Dermis microvascular lymphatic vessel endothelial cell (primary cell): ENCODE results near the gene GYS1. TPM values are rescaled to one million over a fixed set of nuclear protein-coding genes. Genes with fewer than 3 reads are reported as not detected.

ENCODE experiments used
- total RNA-seq: library from RNA; depleted of rRNA; stranded (reverse); fragments of >200 nt; gene quantifications from 2 replicates; pipeline ENCODE4 v1.2.1, GENCODE V29; 2014

The GYS1 gene
- total RNA-seq, 1 donor from 2014 or later = 16.0 TPM

Other genes starting within 250 kb of the GYS1 start
- 0.25 and 0.26 TPM in 2 replicates for gene IZUMO1, start 246.4 kb downstream of the GYS1 start, total RNA-seq
- 6.0 and 7.7 TPM in 2 replicates for gene FUT1, start 240.7 kb downstream of the GYS1 start, total RNA-seq
- not detected in 2 replicates for gene FGF21, start 237.8 kb downstream of the GYS1 start, total RNA-seq
- 29.0 and 33.3 TPM in 2 replicates for gene BCAT2, start 182.3 kb downstream of the GYS1 start, total RNA-seq
- gene HSD17B14, start 156.8 kb downstream of the GYS1 start, total RNA-seq = 2.8 and 4.2 TPM in 2 replicates
- 2.7 and 6.8 TPM in 2 replicates for gene PLEKHA4, start 124.7 kb downstream of the GYS1 start, total RNA-seq
- gene PPP1R15A, start 120.9 kb downstream of the GYS1 start, total RNA-seq = 21.6 and 36.4 TPM in 2 replicates
- under 0.01 and 0.13 TPM in 2 replicates for gene TULP2, start 94.6 kb downstream of the GYS1 start, total RNA-seq
- 89.7 and 166 TPM in 2 replicates for gene NUCB1, start 93.0 kb downstream of the GYS1 start, total RNA-seq
- gene DHDH, start 59.6 kb downstream of the GYS1 start, total RNA-seq = 0.13 TPM in 1 of 2 replicates, not detected in the other
- gene BAX, start 38.4 kb downstream of the GYS1 start, total RNA-seq = 85.0 and 95.6 TPM in 2 replicates
- 625 and 1,172 TPM in 2 replicates for gene FTL, start 28.0 kb downstream of the GYS1 start, total RNA-seq
- gene RUVBL2, start 578 bp upstream of the GYS1 start, total RNA-seq = 139 and 197 TPM in 2 replicates
- 0.89 TPM in 1 of 2 replicates, not detected in the other for gene LHB, start 23.8 kb upstream of the GYS1 start, total RNA-seq
- not detected in 2 replicates for gene CGB3, start 31.0 kb upstream of the GYS1 start, total RNA-seq
- not detected in 2 replicates for gene CGB2, start 38.6 kb upstream of the GYS1 start, total RNA-seq
- gene CGB1, start 43.6 kb upstream of the GYS1 start, total RNA-seq = not detected in 2 replicates
- gene CGB5, start 50.5 kb upstream of the GYS1 start, total RNA-seq = not detected in 2 replicates
- gene CGB8, start 55.8 kb upstream of the GYS1 start, total RNA-seq = not detected in 2 replicates
- gene CGB7, start 64.4 kb upstream of the GYS1 start, total RNA-seq = 0.13 TPM in 1 of 2 replicates, not detected in the other
- not detected in 2 replicates for gene NTF4, start 71.5 kb upstream of the GYS1 start, total RNA-seq
- not detected in 2 replicates for gene KCNA7, start 79.4 kb upstream of the GYS1 start, total RNA-seq
- 150 and 160 TPM in 2 replicates for gene SNRNP70, start 92.1 kb upstream of the GYS1 start, total RNA-seq
- gene LIN7B, start 121.1 kb upstream of the GYS1 start, total RNA-seq = 1.4 and 2.4 TPM in 2 replicates
- gene C19orf73, start 125.8 kb upstream of the GYS1 start, total RNA-seq = 0.13 and 0.25 TPM in 2 replicates
- 4.0 TPM in 2 replicates for gene PPFIA3, start 126.2 kb upstream of the GYS1 start, total RNA-seq
- gene HRC, start 162.1 kb upstream of the GYS1 start, total RNA-seq = not detected in 2 replicates
- 10.8 and 18.2 TPM in 2 replicates for gene TRPM4, start 164.5 kb upstream of the GYS1 start, total RNA-seq